Hepatocyte (in vitro differentiated cells): ENCODE data around the gene C2orf78. TPM values are rescaled to one million over a fixed set of nuclear protein-coding genes. Genes with fewer than 3 reads are reported as not detected.
A peak's percentile ranks its signal among the peaks of the same experiment; 100 is the strongest.

Experiments
- DNase-seq: peaks from one replicate; pipeline ENCODE4 v3.0.0-alpha.2; 2016; ENCODE audit warnings: low spot score
- H2AFZ ChIP-seq: fragments of 200-600 bp; sonication (generic); 2 replicates; pipeline ENCODE4 v1.6.0; 2016; ENCODE audit warnings: antibody characterized with exemption, mild to moderate bottlenecking
- H3K27ac ChIP-seq: fragments of 200-600 bp; sonication (generic); 2 replicates; pipeline ENCODE4 v1.5.1; 2016; ENCODE audit warnings: mild to moderate bottlenecking
- H3K27me3 ChIP-seq: fragments of 200-600 bp; sonication (generic); 2 replicates; pipeline ENCODE4 v1.6.1; 2016
- H3K36me3 ChIP-seq: fragments of 200-600 bp; sonication (generic); replicated peaks from 2 replicates; pipeline ENCODE4 v1.5.1; 2016; ENCODE audit warnings: low read depth; ENCODE audit not compliant: insufficient read depth
- H3K4me1 ChIP-seq: fragments of 200-600 bp; sonication (generic); 2 replicates; pipeline ENCODE4 v1.5.1; 2016; ENCODE audit warnings: mild to moderate bottlenecking, moderate library complexity; ENCODE audit not compliant: insufficient read depth
- H3K4me2 ChIP-seq: fragments of 200-600 bp; sonication (generic); 2 replicates; pipeline ENCODE4 v1.6.0; 2016
- H3K4me3 ChIP-seq: fragments of 200-600 bp; sonication (generic); 2 replicates; pipeline ENCODE4 v1.5.1; 2016; ENCODE audit warnings: mild to moderate bottlenecking
- H3K79me2 ChIP-seq: fragments of 200-600 bp; sonication (generic); 2 replicates; pipeline ENCODE4 v1.6.0; 2017; ENCODE audit warnings: mild to moderate bottlenecking
- H3K9me2 ChIP-seq: fragments of 200-600 bp; sonication (generic); replicated peaks from 2 replicates; pipeline ENCODE4 v1.6.0; 2017; ENCODE audit warnings: mild to moderate bottlenecking; ENCODE audit not compliant: insufficient read depth
- H3K9me3 ChIP-seq: fragments of 200-600 bp; sonication (generic); 2 replicates; pipeline ENCODE4 v1.5.1; 2016; ENCODE audit warnings: low read depth, mild to moderate bottlenecking
- H4K20me1 ChIP-seq: fragments of 200-600 bp; sonication (generic); 2 replicates; pipeline ENCODE4 v1.6.0; 2016; ENCODE audit warnings: mild to moderate bottlenecking; ENCODE audit not compliant: insufficient read depth, poor library complexity, severe bottlenecking
- CTCF ChIP-seq: fragments of 200-600 bp; sonication (generic); IDR thresholded peaks from 2 replicates; pipeline ENCODE4 v1.5.1; 2016; ENCODE audit warnings: antibody characterized with exemption, mild to moderate bottlenecking; ENCODE audit not compliant: poor library complexity
- EZH2 ChIP-seq: fragments of 200-600 bp; sonication (generic); IDR thresholded peaks from 2 replicates; pipeline ENCODE4 v1.6.1; 2016; ENCODE audit warnings: antibody characterized with exemption, mild to moderate bottlenecking, borderline replicate concordance
- EZH2phosphoT487 ChIP-seq: fragments of 200-600 bp; sonication (generic); IDR thresholded peaks from one replicate; pipeline ENCODE4 v1.6.1; 2018; ENCODE audit warnings: antibody characterized with exemption, mild to moderate bottlenecking, low read depth, moderate library complexity; ENCODE audit not compliant: unreplicated experiment, severe bottlenecking
- WGBS: methylation state at CpG from one replicate; pipeline ENCODE4 v1.1.6; 2016; ENCODE audit warnings: low lambda C conversion rate; ENCODE audit errors: missing lambda C conversion rate; 5-methylcytosine and 5-hydroxymethylcytosine counted together
- polyA plus RNA-seq: library from polyadenylated mRNA; unstranded; fragments of >200 nt; fragmentation: Nextera tagmentation; extraction: Ambion mirVana; gene quantifications from 2 replicates; pipeline ENCODE4 v1.2.1, GENCODE V29; 2016
- total RNA-seq: library from RNA; depleted of rRNA; stranded (reverse); fragments of >200 nt; gene quantifications from 2 replicates; pipeline ENCODE4 v1.2.3, GENCODE V29; 2014

C2orf78 gene
- total and polyA plus RNA-seq, 2 experiments from 2014 or later, result not detected

- 95% methylated on average over 11 of the region's 11 CpGs for WGBS
- H3K36me3 ChIP-seq, result no peaks in the 10 kb centered on the region
- H3K27me3 ChIP-seq, result no peaks in the 10 kb centered on the region
- H3K9me2 ChIP-seq, result no peaks in the 10 kb centered on the region
- no peak overlapping the region for H2AFZ ChIP-seq
- DNase-seq, result no peak
- H4K20me1 ChIP-seq, result no peaks in the 10 kb centered on the region
- TF ChIP-seq EZH2phosphoT487 (no peak), EZH2 (no peak), CTCF (no peak)
- peak overlapping the region; percentile 91 for H3K4me2 ChIP-seq
- H3K79me2 ChIP-seq, result peaks cover 61% of the 10 kb centered on the region
- H3K27ac ChIP-seq, result no peak overlapping the region
- no peak overlapping the region for H3K4me3 ChIP-seq
- H3K4me1 ChIP-seq, result peaks cover 6% of the 10 kb centered on the region
- H3K9me3 ChIP-seq, result no peaks in the 10 kb centered on the region
Observed at GRCh38 chr2:73830871-73831401, 47.0 kb downstream of the C2orf78 start.

- no peak overlapping the region for H2AFZ ChIP-seq
- no peak for TF ChIP-seq CTCF
- H4K20me1 ChIP-seq, result no peaks in the 10 kb centered on the region
- H3K27ac ChIP-seq, result no peak overlapping the region
- H3K4me2 ChIP-seq, result no peak overlapping the region
- no peaks in the 10 kb centered on the region for H3K9me2 ChIP-seq
- peaks cover 6% of the 10 kb centered on the region for H3K4me1 ChIP-seq
- H3K4me3 ChIP-seq, result no peak overlapping the region
- H3K27me3 ChIP-seq, result no peaks in the 10 kb centered on the region
- no peak for DNase-seq
- no peaks in the 10 kb centered on the region for H3K9me3 ChIP-seq
- peaks cover 62% of the 10 kb centered on the region for H3K79me2 ChIP-seq
- no peaks in the 10 kb centered on the region for H3K36me3 ChIP-seq
Observed at GRCh38 chr2:73832930-73833329, 48.9 kb downstream of the C2orf78 start.

GRCh38 chr2:73836141-73836943 is 52.4 kb downstream of the C2orf78 start:
- no peak for DNase-seq
- H3K79me2 ChIP-seq, result peaks cover 42% of the 10 kb centered on the region
- H3K9me3 ChIP-seq, result no peaks in the 10 kb centered on the region
- H3K9me2 ChIP-seq, result no peaks in the 10 kb centered on the region
- no peaks in the 10 kb centered on the region for H4K20me1 ChIP-seq
- no peak overlapping the region for H2AFZ ChIP-seq
- 94% methylated on average over 17 of the region's 17 CpGs for WGBS
- no peak overlapping the region for H3K4me2 ChIP-seq
- no peaks in the 10 kb centered on the region for H3K27me3 ChIP-seq
- no peak overlapping the region for H3K4me3 ChIP-seq
- TF ChIP-seq EZH2 (no peak), CTCF (no peak), EZH2phosphoT487 (no peak)
- no peaks in the 10 kb centered on the region for H3K4me1 ChIP-seq
- H3K27ac ChIP-seq, result no peak overlapping the region
- H3K36me3 ChIP-seq, result no peaks in the 10 kb centered on the region
